Kidney (tissue), 14 donors: ENCODE results near the gene MINDY4. TPM values are rescaled to one million over a fixed set of nuclear protein-coding genes. Genes with fewer than 3 reads are reported as not detected.

Experiments used
- DNase-seq, 5 donors: peaks; one replicate each; pipeline ENCODE4 v3.0.0-alpha.2; 2013 to 2020
- FAIRE-seq: peaks from 2 replicates; lab custom pipeline; 2012; peaks lifted over from hg19 to GRCh38; lab: Jason Lieb, UNC
- H3K27ac ChIP-seq, 2 donors: one replicate each; pipeline ENCODE4 v1.7.0; 2013; ENCODE audit warnings: low read depth in 2 of 2, low read length in 2 of 2, inconsistent platforms in 1 of 2
- H3K27me3 ChIP-seq: one replicate; pipeline ENCODE4 v1.7.1; 2013; ENCODE audit warnings: low read length, inconsistent platforms; ENCODE audit not compliant: control insufficient read depth, insufficient read depth
- H3K36me3 ChIP-seq, 3 donors: one replicate each; pipeline versions ENCODE4 v1.7.0 to v1.7.1; 2013; ENCODE audit warnings: low read length in 3 of 3, control low read depth in 1 of 3, inconsistent platforms in 1 of 3; ENCODE audit not compliant: insufficient read depth in 3 of 3, control insufficient read depth in 2 of 3
- H3K4me1 ChIP-seq, 3 donors: one replicate each; pipeline versions ENCODE4 v1.7.0 to v1.7.1; 2013; ENCODE audit warnings: low read length in 3 of 3, inconsistent platforms in 1 of 3, low read depth in 1 of 3; ENCODE audit not compliant: control insufficient read depth in 2 of 3, insufficient read depth in 2 of 3
- H3K4me3 ChIP-seq, 3 donors: one replicate each; pipeline versions ENCODE4 v1.7.0 to v1.8.1; 2013; ENCODE audit warnings: low read length in 3 of 3, control low read depth in 1 of 3, inconsistent platforms in 1 of 3
- H3K9ac ChIP-seq, 3 donors: one replicate each; pipeline versions ENCODE4 v1.7.0 to v1.7.1; 2013; ENCODE audit warnings: low read length in 3 of 3, control low read depth in 1 of 3, inconsistent platforms in 1 of 3
- H3K9me3 ChIP-seq, 3 donors: one replicate each; pipeline versions ENCODE4 v1.7.0 to v1.7.1; 2013; ENCODE audit warnings: low read length in 3 of 3, control low read depth in 1 of 3, inconsistent platforms in 1 of 3; ENCODE audit not compliant: control insufficient read depth in 2 of 3, insufficient read depth in 1 of 3
- intact Hi-C: fragments of 100-400 bp; cut with DNase I; formaldehyde crosslinking; loops from one replicate; pipeline ENCODE4 v1.11.1; 2022
- polyA plus RNA-seq: library from polyadenylated mRNA; stranded (reverse); fragments of 350-450 nt; fragmentation: Illumina TruSeq; extraction: RNeasy Lipid Tissue Mini Kit (QIAGEN cat#74804); gene quantifications from one replicate; pipeline ENCODE4 v1.2.3, GENCODE V29; 2014; ENCODE audit warnings: low read depth, low replicate concordance; ENCODE audit not compliant: insufficient read depth
- total RNA-seq: library from RNA; stranded (reverse); fragmentation: NEBNext Ultra II Directional; extraction: Animal tissue kit (Norgen Biotek cat#: 25700); gene quantifications from one replicate; pipeline ENCODE4 v1.2.1, GENCODE V29; 2021
- TF ChIP-seq, protein P1 (sequence below): IDR thresholded peaks from 3 replicates; pipeline ENCODE4 v1.5.1; 2012; ENCODE audit warnings: mild to moderate bottlenecking, moderate library complexity, borderline replicate concordance; ENCODE audit not compliant: insufficient read depth; ENCODE audit errors: extremely low read depth
- donor health status: control.
- donor health status: control.
- donor health status: control.
- donor health status: control.
- donor health status: control.
- donor health status: DM: yes; HTN: yes; CAD: no.
- donor health status: Normal renal cell carcinoma (clear cell type).

Gene MINDY4
- total and polyA plus RNA-seq, 2 donors from 2014 or later: 5.3 to 15.3 TPM

DNA sequence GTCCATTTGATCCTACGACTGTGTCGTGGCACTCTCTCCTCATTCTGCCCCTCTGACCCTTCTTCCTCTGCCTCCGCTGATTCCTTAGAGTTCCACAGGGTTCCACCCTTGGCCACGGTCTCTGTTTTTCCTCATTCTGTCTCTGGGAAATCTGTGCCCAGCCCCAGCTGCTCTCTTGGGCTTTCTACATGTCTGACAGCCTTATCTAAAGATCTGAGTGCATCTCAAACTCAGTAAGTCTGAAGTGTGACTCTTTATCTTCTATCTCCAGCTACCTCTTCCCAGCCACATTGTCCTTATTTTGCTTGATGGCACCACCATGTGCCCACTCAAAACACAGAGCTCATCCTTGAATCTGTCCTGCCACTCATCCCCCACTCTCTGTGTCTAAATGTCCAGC lies 78.3 kb downstream of the MINDY4 start:
- H3K4me3 ChIP-seq: no peak overlapping the region
- no peaks in the 10 kb centered on the region for H3K9me3 ChIP-seq
- peaks cover 0 to 6% (median 0%) of the 10 kb centered on the region in 3 donors for H3K36me3 ChIP-seq
- H3K27me3 ChIP-seq: no peaks in the 10 kb centered on the region
- DNase-seq (no peak), FAIRE-seq (no peak)
- H3K4me1 ChIP-seq: peaks cover 0 to 7% (median 0%) of the 10 kb centered on the region in 3 donors
- TF ChIP-seq, protein P1, sequence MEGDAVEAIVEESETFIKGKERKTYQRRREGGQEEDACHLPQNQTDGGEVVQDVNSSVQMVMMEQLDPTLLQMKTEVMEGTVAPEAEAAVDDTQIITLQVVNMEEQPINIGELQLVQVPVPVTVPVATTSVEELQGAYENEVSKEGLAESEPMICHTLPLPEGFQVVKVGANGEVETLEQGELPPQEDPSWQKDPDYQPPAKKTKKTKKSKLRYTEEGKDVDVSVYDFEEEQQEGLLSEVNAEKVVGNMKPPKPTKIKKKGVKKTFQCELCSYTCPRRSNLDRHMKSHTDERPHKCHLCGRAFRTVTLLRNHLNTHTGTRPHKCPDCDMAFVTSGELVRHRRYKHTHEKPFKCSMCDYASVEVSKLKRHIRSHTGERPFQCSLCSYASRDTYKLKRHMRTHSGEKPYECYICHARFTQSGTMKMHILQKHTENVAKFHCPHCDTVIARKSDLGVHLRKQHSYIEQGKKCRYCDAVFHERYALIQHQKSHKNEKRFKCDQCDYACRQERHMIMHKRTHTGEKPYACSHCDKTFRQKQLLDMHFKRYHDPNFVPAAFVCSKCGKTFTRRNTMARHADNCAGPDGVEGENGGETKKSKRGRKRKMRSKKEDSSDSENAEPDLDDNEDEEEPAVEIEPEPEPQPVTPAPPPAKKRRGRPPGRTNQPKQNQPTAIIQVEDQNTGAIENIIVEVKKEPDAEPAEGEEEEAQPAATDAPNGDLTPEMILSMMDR: no peak
- no peak overlapping the region for H3K27ac ChIP-seq
- intact Hi-C loops: no loop called here
- no peak overlapping the region for H3K9ac ChIP-seq

DNA sequence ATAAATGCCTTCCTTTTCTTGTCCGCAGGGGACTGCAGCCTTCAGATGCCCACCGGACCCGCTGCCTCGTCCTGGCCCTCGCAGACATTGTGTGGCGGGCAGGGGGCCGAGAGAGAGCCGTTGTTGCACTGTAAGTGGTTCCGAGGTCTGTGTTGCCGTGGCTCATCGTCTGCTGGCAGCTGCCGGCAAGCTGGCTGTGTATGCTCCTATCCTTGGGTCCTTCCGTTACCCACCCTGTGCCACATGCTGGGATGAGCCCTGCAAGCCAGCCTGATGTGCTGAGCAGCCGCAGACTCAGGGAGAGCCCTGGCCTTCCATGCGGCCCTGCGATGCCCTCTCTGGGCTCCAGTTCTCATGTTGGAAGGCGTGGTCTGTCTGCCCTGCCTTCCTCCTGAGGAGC lies 79.2 kb downstream of the MINDY4 start:
- FAIRE-seq (no peak), DNase-seq (no peak)
- Histone ChIP-seq H3K9ac (no peak overlapping the region), H3K27me3 (no peaks in the 10 kb centered on the region), H3K4me3 (no peak overlapping the region), H3K27ac (no peak overlapping the region), H3K36me3 (peaks cover 0 to 6% (median 0%) of the 10 kb centered on the region in 3 donors), H3K4me1 (peaks cover 0 to 7% (median 0%) of the 10 kb centered on the region in 3 donors), H3K9me3 (no peaks in the 10 kb centered on the region)
- TF ChIP-seq, protein P1: no peak
- intact Hi-C loops: no loop called here

DNA sequence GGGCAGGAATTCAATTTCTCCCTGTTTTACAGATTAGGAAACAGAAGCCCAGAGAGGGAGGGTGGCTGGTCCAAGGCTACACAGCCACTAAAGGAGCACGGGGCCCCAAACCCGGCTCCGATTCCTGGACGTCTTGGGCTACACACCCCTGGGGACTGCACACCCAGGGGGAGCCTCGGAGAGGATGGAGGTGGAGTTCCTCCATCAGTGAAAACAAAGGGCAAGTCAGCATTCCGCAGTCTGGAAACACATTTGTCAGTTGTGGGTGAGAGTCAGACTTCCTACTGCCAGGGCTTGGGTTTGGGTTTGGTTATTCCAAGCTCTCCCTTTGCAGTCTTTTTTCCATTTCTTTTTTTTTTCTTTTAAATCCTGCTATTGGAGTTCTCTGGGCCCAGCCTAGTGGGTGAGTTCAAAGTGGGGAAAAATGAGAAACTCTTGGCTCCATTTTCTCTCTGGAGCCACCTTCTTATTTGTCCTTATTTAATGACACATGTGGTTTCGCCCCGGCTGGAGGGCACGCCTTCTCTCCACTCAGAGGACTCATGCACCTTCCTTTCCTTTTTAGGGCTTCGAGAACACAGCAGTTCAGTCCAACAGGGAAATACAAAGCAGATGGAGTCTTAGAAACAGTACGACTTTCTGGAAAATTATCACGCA lies 80.6 kb downstream of the MINDY4 start:
- intact Hi-C loops: no loop called here
- TF ChIP-seq, protein P1: no peak
- Histone ChIP-seq H3K4me1 (peaks cover 0 to 5% (median 0%) of the 10 kb centered on the region in 3 donors), H3K27ac (no peak overlapping the region), H3K9me3 (no peaks in the 10 kb centered on the region), H3K36me3 (peaks cover 0 to 6% (median 0%) of the 10 kb centered on the region in 3 donors), H3K9ac (no peak overlapping the region), H3K4me3 (no peak overlapping the region), H3K27me3 (no peaks in the 10 kb centered on the region)
- no peak for DNase-seq
- no peak for FAIRE-seq
